ENCODE measurements around the gene PRX.

The PRX gene

GRCh38 chr19:40446263-40446784 is 33.1 kb upstream of the PRX start:
- Histone ChIP-seq H3K4me1 (ENCODE audit: control insufficient read depth, insufficient read depth, low read length) (peaks cover 20% of the 10 kb centered on the region; the same call in 1 of the 2 replicates), H3K36me3 (ENCODE audit: control insufficient read depth, insufficient read depth, low read length) (peaks cover 16% of the 10 kb centered on the region), H3K9me3 (ENCODE audit: control insufficient read depth, insufficient read depth, low read length) (no peaks in the 10 kb centered on the region), H3K9ac (ENCODE audit: low read depth, low read length) (peak overlapping the region; percentile 24; the same call in 1 of the 2 replicates), H3K27ac (ENCODE audit: low read depth, low read length) (peak overlapping the region; percentile 85), H3K27me3 (ENCODE audit: control insufficient read depth, insufficient read depth, low read length) (no peaks in the 10 kb centered on the region), H3K4me3 (ENCODE audit: low read depth, low read length) (no peak overlapping the region)

GRCh38 chr19:40445780-40446262 is 32.6 kb upstream of the PRX start:
- Histone ChIP-seq H3K27me3 (ENCODE audit: control insufficient read depth, insufficient read depth, low read length) (no peaks in the 10 kb centered on the region), H3K27ac (ENCODE audit: low read depth, low read length) (peak overlapping the region; percentile 85), H3K4me3 (ENCODE audit: low read depth, low read length) (no peak overlapping the region), H3K36me3 (ENCODE audit: control insufficient read depth, insufficient read depth, low read length) (peaks cover 21% of the 10 kb centered on the region), H3K4me1 (ENCODE audit: control insufficient read depth, insufficient read depth, low read length) (peaks cover 16% of the 10 kb centered on the region; the same call in 1 of the 2 replicates), H3K9ac (ENCODE audit: low read depth, low read length) (peak overlapping the region; percentile 24; the same call in 1 of the 2 replicates), H3K9me3 (ENCODE audit: control insufficient read depth, insufficient read depth, low read length) (no peaks in the 10 kb centered on the region)

GRCh38 chr19:40444825-40445312 is 31.7 kb upstream of the PRX start:
- Histone ChIP-seq H3K27ac (ENCODE audit: low read depth, low read length) (peak overlapping the region; percentile 97), H3K27me3 (ENCODE audit: control insufficient read depth, insufficient read depth, low read length) (no peaks in the 10 kb centered on the region), H3K9me3 (ENCODE audit: control insufficient read depth, insufficient read depth, low read length) (no peaks in the 10 kb centered on the region), H3K9ac (ENCODE audit: low read depth, low read length) (peak overlapping the region; percentile 61), H3K4me1 (ENCODE audit: control insufficient read depth, insufficient read depth, low read length) (peaks cover 16% of the 10 kb centered on the region; the same call in 1 of the 2 replicates), H3K36me3 (ENCODE audit: control insufficient read depth, insufficient read depth, low read length) (peaks cover 29% of the 10 kb centered on the region), H3K4me3 (ENCODE audit: low read depth, low read length) (peak overlapping the region; percentile 99)

GRCh38 chr19:40444000-40444824 is 31.0 kb upstream of the PRX start, which contains the start of gene SERTAD3:
Gene SERTAD3 (minus strand): TSS chr19:40444335. CDS start chr19:40442080, 2,255 bp downstream.
- peak within 1 kb of the TSS; percentile 97 for H3K27ac ChIP-seq (ENCODE audit: low read depth, low read length)

GRCh38 chr19:40443131-40443999 is 30.2 kb upstream of the PRX start:
- Histone ChIP-seq H3K27ac (ENCODE audit: low read depth, low read length) (peak overlapping the region; percentile 97), H3K4me1 (ENCODE audit: control insufficient read depth, insufficient read depth, low read length) (peaks cover 16% of the 10 kb centered on the region; the same call in 1 of the 2 replicates), H3K4me3 (ENCODE audit: low read depth, low read length) (peak overlapping the region; percentile 99), H3K9me3 (ENCODE audit: control insufficient read depth, insufficient read depth, low read length) (no peaks in the 10 kb centered on the region), H3K9ac (ENCODE audit: low read depth, low read length) (peak overlapping the region; percentile 95), H3K27me3 (ENCODE audit: control insufficient read depth, insufficient read depth, low read length) (no peaks in the 10 kb centered on the region), H3K36me3 (ENCODE audit: control insufficient read depth, insufficient read depth, low read length) (peaks cover 26% of the 10 kb centered on the region)

More at GRCh38 chr19:40444000-40444824, 31.0 kb upstream of the PRX start, which contains the start of gene SERTAD3:
- H3K9ac ChIP-seq (ENCODE audit: low read depth, low read length) = peak within 1 kb of the TSS; percentile 95
- peaks cover 26% of the 10 kb centered on the region for H3K36me3 ChIP-seq (ENCODE audit: control insufficient read depth, insufficient read depth, low read length)
- no peaks in the 10 kb centered on the region for H3K27me3 ChIP-seq (ENCODE audit: control insufficient read depth, insufficient read depth, low read length)
- peaks cover 16% of the 10 kb centered on the region; the same call in 1 of the 2 replicates for H3K4me1 ChIP-seq (ENCODE audit: control insufficient read depth, insufficient read depth, low read length)
- peak within 1 kb of the TSS; percentile 99 for H3K4me3 ChIP-seq (ENCODE audit: low read depth, low read length)
- no peaks in the 10 kb centered on the region for H3K9me3 ChIP-seq (ENCODE audit: control insufficient read depth, insufficient read depth, low read length)

- H3K4me1 ChIP-seq (ENCODE audit: control insufficient read depth, insufficient read depth, low read length) = peaks cover 16% of the 10 kb centered on the region; the same call in 1 of the 2 replicates
- H3K27me3 ChIP-seq (ENCODE audit: control insufficient read depth, insufficient read depth, low read length) = no peaks in the 10 kb centered on the region
- H3K27ac ChIP-seq (ENCODE audit: low read depth, low read length) = peak overlapping the region; percentile 86
- peak overlapping the region; percentile 56 for H3K9ac ChIP-seq (ENCODE audit: low read depth, low read length)
- peaks cover 22% of the 10 kb centered on the region for H3K36me3 ChIP-seq (ENCODE audit: control insufficient read depth, insufficient read depth, low read length)
- no peaks in the 10 kb centered on the region for H3K9me3 ChIP-seq (ENCODE audit: control insufficient read depth, insufficient read depth, low read length)
- peak overlapping the region; percentile 99 for H3K4me3 ChIP-seq (ENCODE audit: low read depth, low read length)
These were observed 29.4 kb upstream of the PRX start for GRCh38 chr19:40442328-40443130.

- peaks cover 22% of the 10 kb centered on the region for H3K36me3 ChIP-seq (ENCODE audit: control insufficient read depth, insufficient read depth, low read length)
- peaks cover 16% of the 10 kb centered on the region; the same call in 1 of the 2 replicates for H3K4me1 ChIP-seq (ENCODE audit: control insufficient read depth, insufficient read depth, low read length)
- no peak overlapping the region for H3K9ac ChIP-seq (ENCODE audit: low read depth, low read length)
- no peak overlapping the region for H3K27ac ChIP-seq (ENCODE audit: low read depth, low read length)
- H3K27me3 ChIP-seq (ENCODE audit: control insufficient read depth, insufficient read depth, low read length) = no peaks in the 10 kb centered on the region
- H3K4me3 ChIP-seq (ENCODE audit: low read depth, low read length) = no peak overlapping the region
- H3K9me3 ChIP-seq (ENCODE audit: control insufficient read depth, insufficient read depth, low read length) = no peaks in the 10 kb centered on the region
These were observed 28.6 kb upstream of the PRX start for GRCh38 chr19:40441719-40442253.

GRCh38 chr19:40438284-40438683 is 25.1 kb upstream of the PRX start:
- H3K27ac ChIP-seq (ENCODE audit: low read depth, low read length) = no peak overlapping the region
- H3K9me3 ChIP-seq (ENCODE audit: control insufficient read depth, insufficient read depth, low read length) = no peaks in the 10 kb centered on the region
- no peak overlapping the region for H3K9ac ChIP-seq (ENCODE audit: low read depth, low read length)
- H3K36me3 ChIP-seq (ENCODE audit: control insufficient read depth, insufficient read depth, low read length) = peaks cover 22% of the 10 kb centered on the region
- H3K4me3 ChIP-seq (ENCODE audit: low read depth, low read length) = no peak overlapping the region
- no peaks in the 10 kb centered on the region for H3K27me3 ChIP-seq (ENCODE audit: control insufficient read depth, insufficient read depth, low read length)
- peaks cover 9% of the 10 kb centered on the region for H3K4me1 ChIP-seq (ENCODE audit: control insufficient read depth, insufficient read depth, low read length)

- peak overlapping the region; percentile 89 for H3K27ac ChIP-seq (ENCODE audit: low read depth, low read length)
- peaks cover 8% of the 10 kb centered on the region for H3K4me1 ChIP-seq (ENCODE audit: control insufficient read depth, insufficient read depth, low read length)
- no peaks in the 10 kb centered on the region for H3K36me3 ChIP-seq (ENCODE audit: control insufficient read depth, insufficient read depth, low read length)
- H3K9me3 ChIP-seq (ENCODE audit: control insufficient read depth, insufficient read depth, low read length) = no peaks in the 10 kb centered on the region
- H3K4me3 ChIP-seq (ENCODE audit: low read depth, low read length) = peak overlapping the region; percentile 54
- H3K9ac ChIP-seq (ENCODE audit: low read depth, low read length) = peak overlapping the region; percentile 64
- H3K27me3 ChIP-seq (ENCODE audit: control insufficient read depth, insufficient read depth, low read length) = no peaks in the 10 kb centered on the region
These were observed 20.4 kb upstream of the PRX start for GRCh38 chr19:40433391-40434216.
